Stimulated activated CD4-positive, alpha-beta T cell treated with anti-CD3 and anti-CD28 coated beads, TNF-alpha, amount 100 ng/mL, for 1 hour (primary cell): ENCODE data around the gene UNC13C.

ENCODE experiments used
- DNase-seq, 3 donors: peaks; one replicate each; pipeline ENCODE4 v3.0.0-alpha.2; 2020; ENCODE audit warnings: low read depth in 3 of 3, low spot score in 1 of 3

UNC13C gene

GRCh38 chr15:54017959-54018358, 39.7 kb downstream of the UNC13C start:
- DNase-seq = no peak

- no peak for DNase-seq
Observed at GRCh38 chr15:54026258-54026657, 48.0 kb downstream of the UNC13C start.

GRCh38 chr15:54026891-54027290, 48.6 kb downstream of the UNC13C start:
- no peak for DNase-seq

DNA sequence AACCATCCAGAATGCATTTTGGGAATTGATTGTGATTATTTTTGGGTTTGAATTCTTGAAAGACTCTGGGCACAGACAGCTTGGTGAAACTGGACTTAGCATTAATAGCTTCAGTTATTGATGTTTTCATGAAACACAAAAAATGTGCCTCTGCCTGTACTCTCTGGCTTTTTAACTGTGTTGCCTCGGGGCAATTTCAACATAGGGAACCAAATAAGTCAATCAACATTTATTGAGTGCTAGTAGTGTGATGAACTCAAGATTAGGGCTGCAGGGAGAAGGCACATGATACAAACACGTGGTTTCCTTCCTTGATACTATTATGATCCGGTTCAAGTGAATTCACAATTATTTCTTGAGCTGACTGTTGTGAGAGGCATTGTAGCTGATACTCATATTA, 50.8 kb downstream of the UNC13C start:
- DNase-seq = no peak

GRCh38 chr15:54032066-54032465, 53.8 kb downstream of the UNC13C start:
- DNase-seq = no peak

GRCh38 chr15:54033356-54033860, 55.2 kb downstream of the UNC13C start:
- DNase-seq = no peak

- no peak for DNase-seq
Observed at GRCh38 chr15:54033869-54034458, 55.7 kb downstream of the UNC13C start.

DNA sequence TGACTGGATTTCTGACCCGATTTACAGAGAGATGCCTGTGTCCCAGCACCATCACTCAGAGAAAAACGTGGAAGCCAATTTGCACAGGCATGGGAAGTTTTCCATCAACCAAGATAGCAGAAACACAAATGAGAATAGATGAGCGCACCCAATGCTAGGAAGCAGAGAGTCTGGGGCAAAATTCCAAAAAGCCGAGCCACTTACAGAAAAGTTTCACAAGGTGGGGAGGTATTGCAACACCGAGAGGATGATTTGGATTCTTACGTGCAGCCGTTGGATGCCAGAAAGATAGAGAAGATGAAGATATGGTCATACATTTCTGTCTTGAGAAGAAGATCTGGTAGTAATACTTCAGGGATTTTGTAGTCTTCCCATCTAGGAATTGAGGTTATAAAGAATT, 57.4 kb downstream of the UNC13C start:
- no peak for DNase-seq

DNA sequence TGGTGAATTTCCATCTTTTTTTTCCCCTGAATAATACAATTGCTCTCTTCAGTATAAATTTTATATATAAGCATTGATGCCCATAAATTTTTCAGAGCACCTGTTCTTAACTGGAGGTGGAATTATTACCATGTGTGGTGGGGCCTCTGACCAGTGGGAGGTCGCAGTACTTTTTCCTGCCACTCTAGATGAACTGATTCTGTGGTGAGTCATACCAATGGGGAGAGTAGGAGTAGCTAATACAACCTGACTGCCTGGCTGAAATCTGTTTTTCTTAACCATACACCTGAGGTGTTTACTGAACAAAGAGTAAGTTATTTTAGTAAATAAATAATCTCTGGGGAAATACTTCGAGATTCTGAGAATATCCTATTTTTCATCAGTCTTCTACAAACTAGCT, 67.2 kb downstream of the UNC13C start:
- DNase-seq = no peak

DNA sequence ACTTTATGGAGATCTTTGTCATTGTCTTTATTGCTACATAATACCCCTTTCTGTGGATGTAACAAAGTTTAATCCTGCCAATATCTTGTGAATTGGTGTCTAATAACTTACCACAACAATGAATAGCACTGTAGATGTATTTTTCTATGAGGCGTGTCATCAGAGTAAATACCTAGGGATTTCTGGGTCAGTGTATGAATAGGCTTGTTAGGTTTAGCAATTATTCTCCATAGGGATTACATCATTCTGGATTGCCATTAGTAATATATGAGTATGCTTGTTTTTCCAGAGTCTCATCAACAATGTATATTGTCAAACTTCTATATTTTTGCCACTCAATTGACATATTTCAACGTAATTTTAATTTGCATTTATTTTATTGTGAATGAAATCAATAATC, 67.9 kb downstream of the UNC13C start:
- DNase-seq = no peak

GRCh38 chr15:54064365-54064764, 86.1 kb downstream of the UNC13C start:
- DNase-seq = no peak

GRCh38 chr15:54066403-54066802, 88.2 kb downstream of the UNC13C start:
- DNase-seq = no peak

DNA sequence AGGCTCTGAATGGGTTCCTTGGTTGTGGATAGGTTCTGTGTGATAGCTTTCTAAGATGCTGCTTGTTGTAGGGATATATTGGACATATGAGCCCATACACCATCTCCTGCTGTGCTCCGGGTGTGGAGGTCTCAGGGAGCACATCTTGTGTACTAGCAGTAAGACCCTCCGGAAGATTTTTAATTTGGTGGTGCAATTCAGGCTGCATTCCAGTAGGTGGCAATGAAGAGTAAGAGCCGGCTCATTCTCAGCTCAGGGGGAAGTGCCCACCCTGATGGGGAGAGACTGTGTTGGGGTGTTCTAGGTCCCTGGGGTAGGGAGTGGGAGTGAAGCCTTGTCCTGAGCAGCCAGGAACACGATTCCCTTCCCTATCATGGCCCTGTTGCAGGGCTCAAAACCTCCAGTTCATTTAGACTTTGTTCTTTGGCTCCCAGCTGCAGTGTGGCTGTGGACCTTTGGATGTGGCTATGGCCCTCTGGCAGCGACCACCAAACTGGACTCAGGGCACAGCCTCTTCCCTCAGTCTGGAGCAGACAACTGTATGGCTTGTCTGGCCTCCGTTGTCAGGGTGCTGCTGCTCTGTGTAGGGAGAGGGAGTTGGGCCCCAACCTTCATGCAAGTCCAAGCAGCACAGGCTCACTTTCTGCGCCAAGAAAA, 104.7 kb downstream of the UNC13C start:
- no peak for DNase-seq

- no peak for DNase-seq
Observed at GRCh38 chr15:54083501-54083900, 105.3 kb downstream of the UNC13C start.

DNA sequence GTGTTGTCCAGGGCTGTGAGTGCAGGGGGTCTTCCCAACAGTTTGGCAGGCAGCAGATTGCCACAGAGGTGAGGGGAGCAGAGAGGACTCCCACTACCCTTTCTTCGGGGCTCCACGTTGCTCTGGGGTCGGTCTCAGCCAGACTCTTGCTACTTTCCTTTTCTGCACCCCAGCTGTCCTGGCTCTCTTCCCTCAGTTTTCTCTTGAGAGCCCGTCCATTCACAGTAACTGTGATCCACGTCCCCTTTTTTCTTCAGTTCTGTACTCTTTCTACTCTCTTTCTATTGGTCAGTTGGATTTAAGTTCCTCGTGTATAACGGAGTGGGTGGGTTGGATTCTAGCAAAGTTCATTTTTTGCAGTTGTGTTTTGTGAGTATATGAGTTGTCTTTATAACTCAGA, 105.8 kb downstream of the UNC13C start:
- DNase-seq = no peak

DNA sequence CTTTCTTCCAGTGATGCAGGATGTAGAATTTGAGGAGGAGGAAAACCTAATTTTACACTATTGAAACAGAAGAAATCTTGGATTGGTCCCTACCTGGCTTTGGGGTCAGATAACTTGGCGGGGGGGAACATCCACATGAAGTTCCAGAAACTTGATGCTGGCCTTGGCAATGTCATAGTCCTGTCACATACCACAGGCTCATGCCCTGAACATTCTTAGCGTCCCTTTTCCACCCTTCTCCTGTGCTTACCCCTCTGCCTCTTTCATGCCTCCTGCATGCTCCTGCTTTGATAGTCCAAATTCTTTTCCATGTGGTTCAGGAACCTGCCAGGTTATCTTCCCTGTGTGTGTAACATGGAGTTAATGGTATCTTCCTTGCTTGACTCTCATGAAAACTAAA, 110.6 kb downstream of the UNC13C start:
- DNase-seq = no peak

DNA sequence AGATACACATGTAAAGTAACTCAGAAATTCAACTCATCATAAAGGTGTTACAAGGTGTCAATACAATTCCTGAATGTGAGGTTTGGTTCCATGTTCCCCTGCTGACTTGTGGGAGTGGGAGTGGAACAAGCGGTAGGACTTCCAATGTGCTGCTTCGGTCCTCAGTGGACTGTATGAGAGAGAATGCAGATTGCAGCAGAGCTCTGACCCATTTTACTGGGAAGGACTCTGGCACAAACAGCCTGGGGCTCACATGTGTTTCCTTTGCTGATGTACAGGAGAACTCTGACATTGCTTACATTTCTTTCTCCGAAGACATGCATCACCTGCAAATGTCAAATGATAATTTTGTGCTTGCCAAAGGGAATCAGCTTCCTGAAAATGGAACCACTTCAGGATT, 111.5 kb downstream of the UNC13C start:
- no peak for DNase-seq

DNA sequence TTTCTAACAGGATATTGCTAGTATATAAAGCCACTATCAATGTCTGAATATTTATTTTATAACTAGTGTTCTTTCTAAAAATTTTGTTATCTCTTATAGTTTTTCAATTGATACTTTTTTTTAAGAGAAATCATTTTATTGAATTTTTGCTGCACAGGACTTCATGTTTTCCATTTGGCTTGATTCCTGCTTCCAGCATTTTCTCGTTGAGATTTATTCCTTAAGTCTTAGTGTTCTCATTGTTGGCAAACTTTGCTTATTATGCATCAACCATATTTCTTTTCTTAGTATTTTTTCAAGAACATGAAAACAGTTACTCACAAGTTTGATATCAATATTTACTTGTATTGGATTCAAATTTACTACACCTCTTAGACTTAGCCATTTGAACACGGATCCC, 113.4 kb downstream of the UNC13C start:
- DNase-seq = no peak

- DNase-seq = no peak
Observed at GRCh38 chr15:54094661-54095060, 116.4 kb downstream of the UNC13C start.

GRCh38 chr15:54097019-54097418, 118.8 kb downstream of the UNC13C start:
- DNase-seq = no peak

DNA sequence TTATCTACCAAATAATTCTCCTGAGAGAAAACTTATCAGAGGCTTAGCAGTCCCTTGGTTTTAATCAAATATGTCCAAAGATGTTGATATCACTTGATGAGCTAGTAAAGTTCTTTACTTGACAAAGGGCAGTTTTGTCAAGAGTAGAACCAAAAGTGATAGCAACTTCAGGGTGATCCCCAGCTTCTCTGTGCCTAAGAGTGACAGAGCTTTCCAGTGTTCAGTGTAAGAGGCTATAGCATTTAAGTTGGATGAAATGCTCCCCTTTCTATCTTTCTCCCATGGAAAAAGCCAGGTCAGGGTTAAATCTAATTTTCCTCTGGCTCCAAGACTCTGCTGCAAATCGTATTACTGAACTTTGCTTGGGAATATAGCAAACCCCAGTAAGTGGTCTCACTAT, 120.8 kb downstream of the UNC13C start:
- DNase-seq = no peak

GRCh38 chr15:54101664-54102270, 123.5 kb downstream of the UNC13C start:
- no peak for DNase-seq

DNA sequence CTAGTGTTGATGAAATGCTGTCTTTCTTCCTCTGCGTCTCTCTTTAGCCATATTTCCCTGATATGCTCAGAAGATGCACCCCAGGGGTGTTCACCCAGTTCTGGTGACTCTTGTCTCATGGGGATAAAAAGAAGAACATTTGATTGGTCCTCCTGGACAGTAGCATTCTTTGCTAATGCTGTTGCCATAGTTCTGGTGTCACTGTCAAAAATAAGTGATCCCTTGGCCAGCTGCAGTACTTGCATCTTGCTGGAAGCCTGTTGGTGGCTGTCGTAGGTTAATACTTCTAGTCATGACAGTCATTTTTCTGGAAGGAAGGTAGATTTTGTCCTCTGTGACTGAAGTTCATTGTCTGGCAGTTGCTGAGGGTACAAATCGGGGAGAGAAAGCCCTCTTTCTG, 124.5 kb downstream of the UNC13C start:
- no peak for DNase-seq
